SIG-M5 treated with dmso at 0.1 percent for 504 hours (cell line): Measurements from ENCODE around the gene TASL.
A peak's percentile ranks its signal among the peaks of the same experiment; 100 is the strongest.
"Not testable (repeated sequence)": the region's sequence is repeated elsewhere in the genome, so short reads cannot be mapped to it uniquely, and the experiment has no call there.

Experiments
- DNase-seq: peaks from one replicate; lab custom pipeline; 2025; ENCODE audit not compliant: unreplicated experiment; lab: John Stamatoyannopoulos, UW

TASL gene

DNA sequence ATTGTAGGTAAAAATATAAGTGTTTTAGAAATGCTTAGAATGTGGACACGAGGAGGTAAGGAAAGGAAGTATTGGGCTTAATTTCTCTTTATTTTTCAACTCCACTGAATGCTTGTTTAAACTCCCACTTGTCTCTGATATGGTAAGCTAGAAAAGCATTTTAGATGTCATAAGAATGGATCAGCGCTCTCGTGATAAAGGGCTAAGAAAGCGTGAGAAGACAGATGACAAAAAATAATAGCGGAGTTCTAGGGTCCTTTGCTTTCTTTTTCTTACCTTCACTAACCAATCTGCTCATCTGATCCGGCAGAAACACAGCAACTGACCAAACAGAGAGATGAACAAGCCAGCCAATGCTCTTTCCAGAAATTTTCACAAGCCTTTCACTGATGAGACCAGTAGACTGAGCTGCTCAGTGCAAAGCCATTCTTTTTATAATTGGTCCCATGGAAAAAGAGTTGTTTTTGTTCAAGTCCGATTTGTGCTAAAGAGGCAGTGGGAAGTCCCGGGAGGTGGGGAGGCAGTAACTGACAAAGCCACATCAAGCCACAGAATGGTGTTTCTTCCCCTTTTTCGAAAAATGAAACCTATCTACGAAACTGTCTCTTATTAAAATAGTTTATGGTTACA lies at the start of gene TASL:
TSS of gene TASL (minus strand) at position 405 of the 630 bp plus-strand sequence. CDS start 17,411 bp downstream, outside the sequence.
- DNase-seq, result peak; percentile 91

DNA sequence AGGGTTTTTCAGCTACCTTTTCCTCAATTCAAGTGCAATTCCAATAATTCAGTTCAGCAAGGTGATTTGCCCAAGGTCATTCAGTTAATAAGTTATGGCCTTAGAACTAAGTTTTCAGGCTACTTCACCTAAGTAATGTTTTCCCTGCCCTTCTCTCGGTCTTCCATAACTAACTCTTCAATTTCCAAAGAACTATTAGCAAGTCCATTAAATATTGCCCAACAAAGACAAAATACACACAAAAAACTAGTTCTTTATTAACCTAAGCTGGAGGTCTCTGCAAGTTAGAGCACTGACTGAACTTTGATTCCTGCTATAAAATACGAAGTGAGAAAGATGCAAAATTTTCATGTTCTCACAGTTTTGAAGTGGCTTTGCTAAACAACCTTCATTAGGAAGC lies 48.8 kb upstream of the TASL start:
- no peak for DNase-seq

- no peak for DNase-seq
These were observed 44.8 kb upstream of the TASL start for GRCh38 chrX:30622361-30622760.

DNA sequence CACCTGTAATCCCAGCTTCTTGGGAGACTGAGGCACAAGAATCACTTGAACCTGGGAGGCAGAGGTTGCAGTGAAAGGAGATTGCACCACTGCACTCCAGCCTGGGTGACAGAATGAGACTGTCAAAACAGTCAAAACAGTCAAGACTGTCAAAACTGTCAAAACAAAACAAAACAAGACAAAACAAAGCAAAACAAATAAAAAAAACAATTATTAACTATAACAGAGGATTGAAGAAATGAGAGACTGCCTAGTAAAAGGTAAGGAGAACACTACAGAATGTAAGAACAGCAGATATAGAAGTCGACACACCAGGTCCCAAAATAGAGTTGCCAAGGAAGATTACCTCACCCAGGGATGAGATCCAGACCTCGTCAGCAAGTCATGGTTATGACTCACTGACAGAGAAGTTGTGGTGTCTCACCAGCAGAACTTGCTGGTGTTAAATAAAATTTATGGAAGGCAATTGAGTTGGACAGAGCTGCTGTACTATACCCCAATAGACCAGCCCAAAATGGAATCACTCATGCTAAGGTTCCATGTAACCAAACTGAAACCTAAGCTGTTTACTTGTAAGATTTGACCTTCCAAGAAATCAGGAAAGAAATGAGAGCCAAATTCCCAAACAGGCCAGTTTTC lies 43.5 kb upstream of the TASL start:
- DNase-seq, result peak; percentile 74

- DNase-seq, result no peak
These were observed 42.6 kb upstream of the TASL start for GRCh38 chrX:30620125-30620524.

GRCh38 chrX:30618160-30618765 lies 40.7 kb upstream of the TASL start:
- DNase-seq, result no peak

- DNase-seq, result no peak
These were observed 37.7 kb upstream of the TASL start for GRCh38 chrX:30615229-30615628.

- DNase-seq, result peak; percentile 86
These were observed 36.2 kb upstream of the TASL start for GRCh38 chrX:30613721-30614120.

DNA sequence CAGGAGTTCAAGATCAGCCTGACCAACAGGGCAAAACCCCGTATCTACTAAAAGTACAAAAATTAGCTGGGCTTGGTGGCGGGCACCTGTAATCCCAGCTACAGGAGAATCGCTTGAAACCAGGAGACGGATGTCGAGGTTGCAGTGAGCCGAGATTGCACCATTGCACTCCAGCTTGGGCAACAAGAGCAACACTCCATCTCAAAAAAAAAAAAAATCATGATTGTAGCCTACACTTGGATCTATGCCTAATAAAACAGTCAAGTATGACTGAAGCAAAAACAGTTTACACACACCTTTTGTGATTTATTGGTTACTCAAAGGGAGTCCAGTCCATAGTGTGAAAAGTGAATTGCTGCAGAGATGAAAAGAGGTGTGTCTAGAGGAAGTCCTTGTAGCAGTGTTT lies 34.7 kb upstream of the TASL start:
- no peak for DNase-seq

DNA sequence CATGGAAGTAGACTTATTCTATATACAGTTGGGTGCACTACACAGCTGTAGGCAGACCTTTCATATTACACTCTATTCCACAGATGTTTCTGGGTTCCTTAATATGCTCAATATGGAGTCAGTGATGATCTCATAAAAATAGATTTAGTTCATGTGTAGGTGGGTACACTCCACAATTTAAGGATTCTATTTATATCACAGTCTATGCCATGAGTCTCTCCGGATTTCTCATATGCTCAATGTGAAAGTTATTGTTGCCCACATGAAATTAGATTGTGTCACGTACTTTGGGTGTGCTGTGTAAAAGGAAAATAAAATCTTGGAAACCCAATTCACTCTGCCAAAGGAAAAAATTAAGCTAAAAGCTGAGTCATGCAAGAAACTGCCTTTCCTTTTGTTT lies 32.5 kb upstream of the TASL start:
- DNase-seq, result no peak

DNA sequence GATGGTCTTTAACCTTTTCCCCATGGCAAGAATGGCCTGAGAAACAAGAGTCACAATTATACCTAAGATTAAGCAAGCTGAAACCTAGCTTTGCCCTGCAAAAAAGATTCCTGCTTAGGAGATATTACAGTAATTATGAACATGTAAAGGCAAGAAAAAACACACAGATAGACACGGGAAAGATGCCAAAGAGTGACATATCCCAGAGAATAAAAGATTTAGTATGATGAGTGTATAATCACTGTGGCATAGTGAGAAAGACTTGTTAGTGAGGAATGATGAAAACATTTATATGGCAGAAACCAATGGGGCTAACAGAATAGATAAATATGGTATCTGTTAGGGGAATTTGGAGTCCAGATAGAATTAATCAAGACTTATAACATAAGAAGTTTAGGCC lies 29.6 kb upstream of the TASL start:
- DNase-seq, result no peak

- DNase-seq, result not testable (repeated sequence)
These were observed 23.0 kb upstream of the TASL start for GRCh38 chrX:30600269-30601176.

DNA sequence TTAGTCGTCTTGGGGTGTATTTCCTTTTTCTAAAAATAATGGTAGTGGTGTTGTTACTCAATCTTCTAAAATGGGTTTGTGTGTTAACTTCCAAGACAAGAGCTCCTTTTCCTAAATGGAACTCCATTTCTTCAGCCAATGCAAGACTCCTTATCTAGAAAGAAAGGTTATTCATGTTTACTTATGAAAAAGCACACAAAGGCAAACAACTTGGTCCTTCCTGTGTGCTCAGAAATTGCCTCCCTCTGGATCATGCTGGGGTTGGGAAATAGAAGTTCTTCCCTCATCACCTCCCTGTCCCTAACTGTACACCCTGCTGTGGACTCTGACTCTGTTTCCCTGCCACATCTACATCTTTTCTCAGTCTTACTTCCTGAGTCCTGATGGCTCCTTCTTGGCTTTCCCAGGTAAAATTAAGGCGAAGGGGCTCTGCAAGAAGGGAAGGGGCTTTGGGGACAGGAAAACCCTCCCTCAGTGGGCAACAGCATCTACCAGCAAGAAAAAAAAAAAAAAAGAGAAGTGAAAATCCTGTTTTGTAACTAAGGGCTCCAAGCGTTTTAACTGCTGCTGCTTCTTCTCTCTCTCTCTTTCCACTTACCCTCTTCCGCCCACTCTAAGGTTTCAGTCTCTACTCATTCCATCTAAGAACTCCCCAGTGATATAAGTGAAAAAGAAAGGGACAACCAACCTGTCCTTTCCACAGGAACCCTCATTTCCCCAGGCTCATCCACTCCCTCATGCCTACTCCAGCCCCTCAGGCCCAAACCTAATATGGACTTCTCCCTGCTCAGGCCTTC lies 19.8 kb upstream of the TASL start:
- DNase-seq, result peak; percentile 93

GRCh38 chrX:30593440-30594200 lies 16.1 kb upstream of the TASL start:
- no peak for DNase-seq

- no peak for DNase-seq
These were observed 15.3 kb upstream of the TASL start for GRCh38 chrX:30592831-30593230.

DNA sequence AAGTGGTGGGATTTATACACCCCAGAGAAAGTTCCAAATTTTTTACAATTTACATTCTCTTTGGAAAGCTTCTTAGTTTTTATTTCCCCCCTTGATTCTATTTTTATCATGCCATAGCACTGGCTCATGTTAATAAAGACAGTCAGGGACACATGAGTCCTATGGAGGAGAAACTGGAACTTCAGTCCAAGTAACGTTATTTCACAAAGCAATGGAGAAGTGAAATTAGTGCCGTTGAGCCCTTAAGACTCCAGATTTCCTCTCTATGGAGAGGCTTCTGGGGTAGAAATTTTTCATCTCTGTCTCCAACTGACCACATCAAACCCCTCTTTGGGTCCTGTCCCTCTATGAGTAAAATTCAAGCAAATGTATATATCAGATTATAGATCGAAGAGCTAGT lies 12.8 kb upstream of the TASL start:
- peak; percentile 78 for DNase-seq

DNA sequence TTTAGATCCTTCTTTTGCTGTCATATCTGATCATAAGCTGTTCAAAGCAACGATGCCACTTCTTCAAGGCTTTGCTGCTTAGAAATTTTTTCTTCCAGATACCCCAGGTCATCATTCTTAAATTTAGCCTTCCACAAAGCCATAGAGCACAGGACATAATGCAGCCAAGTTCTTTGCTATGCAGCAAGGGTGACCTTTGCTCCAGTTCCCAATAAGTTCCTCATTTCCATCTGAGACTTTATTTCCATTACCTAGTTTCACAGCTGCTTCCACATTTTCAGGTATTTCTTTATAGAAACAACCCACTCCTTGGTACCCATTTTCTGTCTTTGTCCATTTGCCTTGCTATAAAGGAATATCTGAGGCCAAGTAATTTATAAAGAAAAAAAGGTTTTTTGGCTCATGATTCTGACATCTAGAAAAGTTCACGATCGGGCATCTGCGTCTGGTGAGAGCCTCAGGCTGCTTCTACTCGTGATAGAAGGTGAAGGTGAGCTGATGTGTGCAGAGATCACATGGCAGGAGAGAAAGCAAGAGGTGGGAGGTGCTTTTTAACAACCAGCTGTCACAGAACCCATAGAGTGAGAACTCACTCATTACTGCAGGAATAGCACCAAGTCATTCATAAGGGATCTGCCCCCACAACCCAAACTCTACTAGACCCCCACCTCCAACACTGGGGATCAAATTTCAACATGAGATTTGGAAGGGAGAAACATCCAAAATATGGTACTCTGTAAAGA lies 11.8 kb upstream of the TASL start:
- DNase-seq, result peak; percentile 64

GRCh38 chrX:30586516-30586915 lies 8.9 kb upstream of the TASL start:
- no peak for DNase-seq

GRCh38 chrX:30582664-30583063 lies 5.1 kb upstream of the TASL start:
- DNase-seq, result no peak
